T1000 (cell line): ENCODE measurements around the gene LGALS3.
A peak's percentile ranks its signal among the peaks of the same experiment; 100 is the strongest.

Source experiments
- DNase-seq: peaks from one replicate; lab custom pipeline; 2025; ENCODE audit warnings: mixed read lengths; lab: John Stamatoyannopoulos, UW

Gene LGALS3

GRCh38 chr14:55191203-55192053 lies 62.4 kb downstream of the LGALS3 start, which contains the start of gene DLGAP5:
DLGAP5 (minus strand) TSS chr14:55191585; CDS start chr14:55189179, 2,406 bp downstream.
- peak; percentile 90 for DNase-seq

GRCh38 chr14:55192054-55192621 lies 63.1 kb downstream of the LGALS3 start:
- no peak for DNase-seq

- DNase-seq = no peak
These were observed 65.8 kb downstream of the LGALS3 start for GRCh38 chr14:55194656-55195355.
